HG03108 (cell line): ENCODE results near the gene TVP23C.

Experiments used
- ATAC-seq: cut with Tn5 transposase; IDR thresholded peaks from one replicate; pipeline ENCODE4 v1.9.1; 2021; ENCODE audit warnings: moderate library complexity; ENCODE audit not compliant: unreplicated experiment

TVP23C gene

GRCh38 chr17:15466131-15466530, 97.2 kb downstream of the TVP23C start:
- no peak for ATAC-seq

GRCh38 chr17:15465045-15465701, 98.1 kb downstream of the TVP23C start:
- ATAC-seq: no peak

GRCh38 chr17:15464231-15464985, 98.9 kb downstream of the TVP23C start:
- ATAC-seq: no peak

- no peak for ATAC-seq
These were observed 100.1 kb downstream of the TVP23C start for GRCh38 chr17:15462976-15463772.

GRCh38 chr17:15457723-15458094, 105.6 kb downstream of the TVP23C start:
- ATAC-seq: no peak

- no peak for ATAC-seq
These were observed 106.1 kb downstream of the TVP23C start for GRCh38 chr17:15456972-15457722.

- ATAC-seq: no peak
These were observed 106.8 kb downstream of the TVP23C start for GRCh38 chr17:15456496-15456895.

GRCh38 chr17:15454346-15454745, 108.9 kb downstream of the TVP23C start:
- ATAC-seq: no peak

GRCh38 chr17:15453782-15454181, 109.5 kb downstream of the TVP23C start:
- ATAC-seq: no peak

- ATAC-seq: no peak
These were observed 110.0 kb downstream of the TVP23C start for GRCh38 chr17:15453246-15453645.

GRCh38 chr17:15452746-15453145, 110.5 kb downstream of the TVP23C start:
- ATAC-seq: no peak
